Neutrophil (primary cell): ENCODE results near the gene PRDX2.

ENCODE experiments used
- H3K27ac ChIP-seq: fragments of 200-600 bp; sonication (generic); 2 replicates; pipeline ENCODE4 v1.5.1; 2016; ENCODE audit warnings: mild to moderate bottlenecking, moderate library complexity
- H3K27me3 ChIP-seq: fragments of 200-600 bp; sonication (generic); 2 replicates; pipeline ENCODE4 v1.6.0; 2016; ENCODE audit warnings: mild to moderate bottlenecking
- H3K36me3 ChIP-seq: fragments of 200-600 bp; sonication (generic); 2 replicates; pipeline ENCODE4 v1.5.1; 2017
- H3K4me1 ChIP-seq, 2 experiments: fragments of 200-600 bp in 1 of 2; sonication (generic) in 1 of 2; 1 replicate in 1 of 2; 2 replicates in 1 of 2; pipeline versions ENCODE4 v1.5.1 to v1.6.1; 2013 to 2016; ENCODE audit warnings: low read depth in 1 of 2, low read length in 1 of 2, mild to moderate bottlenecking in 1 of 2, moderate library complexity in 1 of 2; ENCODE audit not compliant: control insufficient read depth in 1 of 2, insufficient read depth in 1 of 2
- H3K4me3 ChIP-seq, 2 experiments: fragments of 200-600 bp in 1 of 2; sonication (generic) in 1 of 2; 1 replicate in 1 of 2; 2 replicates in 1 of 2; pipeline ENCODE4 v1.5.1; 2013 to 2016; ENCODE audit warnings: low read depth in 1 of 2, low read length in 1 of 2, mild to moderate bottlenecking in 1 of 2, moderate library complexity in 1 of 2
- H3K9me3 ChIP-seq: fragments of 200-600 bp; sonication (generic); 2 replicates; pipeline ENCODE4 v1.5.1; 2016
- CTCF ChIP-seq: fragments of 200-600 bp; sonication (generic); IDR thresholded peaks from 2 replicates; pipeline ENCODE4 v1.5.1; 2016; ENCODE audit warnings: antibody characterized with exemption

PRDX2 gene

GRCh38 chr19:12750851-12751250, 50.7 kb downstream of the PRDX2 start:
- Histone ChIP-seq H3K27ac (no peak overlapping the region), H3K4me1 (no peaks in the 10 kb centered on the region), H3K9me3 (no peaks in the 10 kb centered on the region), H3K4me3 (no peak overlapping the region), H3K27me3 (peaks cover 63% of the 10 kb centered on the region), H3K36me3 (peaks cover 23% of the 10 kb centered on the region)
- no peak for TF ChIP-seq CTCF

GRCh38 chr19:12749938-12750521, 51.6 kb downstream of the PRDX2 start:
- H3K27me3 ChIP-seq: peaks cover 57% of the 10 kb centered on the region
- peaks cover 31% of the 10 kb centered on the region for H3K36me3 ChIP-seq
- no peak overlapping the region for H3K4me3 ChIP-seq
- no peaks in the 10 kb centered on the region for H3K9me3 ChIP-seq
- no peak overlapping the region for H3K27ac ChIP-seq
- no peaks in the 10 kb centered on the region for H3K4me1 ChIP-seq
- TF ChIP-seq CTCF: no peak

- Histone ChIP-seq H3K4me3 (no peak overlapping the region), H3K27me3 (peaks cover 43% of the 10 kb centered on the region), H3K4me1 (no peaks in the 10 kb centered on the region), H3K36me3 (peaks cover 40% of the 10 kb centered on the region), H3K9me3 (no peaks in the 10 kb centered on the region), H3K27ac (no peak overlapping the region)
- no peak for TF ChIP-seq CTCF
These were observed 53.1 kb downstream of the PRDX2 start for GRCh38 chr19:12748489-12748888.
